EH (cell line): Measurements from ENCODE around the gene FAHD2B.
"Not testable (repeated sequence)": the region's sequence is repeated elsewhere in the genome, so short reads cannot be mapped to it uniquely, and the experiment has no call there.

Source experiments
- DNase-seq: peaks from one replicate; pipeline ENCODE4 v3.0.0-alpha.2; 2015; ENCODE audit warnings: low read depth

Gene FAHD2B

GRCh38 chr2:97094772-97095611 lies at the start of gene FAHD2B:
FAHD2B (minus strand) TSS chr2:97094882; CDS start chr2:97091706, 3,176 bp downstream.
- DNase-seq: peak; percentile 76

- not testable (repeated sequence) for DNase-seq
Observed at GRCh38 chr2:97144016-97144415, 49.3 kb upstream of the FAHD2B start.

- peak; percentile 0 for DNase-seq
Observed at GRCh38 chr2:97129090-97129489, 34.4 kb upstream of the FAHD2B start.

- DNase-seq: not testable (repeated sequence)
Observed at GRCh38 chr2:97113882-97114255, 19.2 kb upstream of the FAHD2B start.

- peak; percentile 85 for DNase-seq
Observed at GRCh38 chr2:97113050-97113881, 18.6 kb upstream of the FAHD2B start, which contains the start of gene ANKRD36. ANKRD36 (plus strand) TSS chr2:97113153; CDS start chr2:97113740, 587 bp downstream.

- peak; percentile 52 for DNase-seq
Observed at GRCh38 chr2:97112320-97113049, 17.8 kb upstream of the FAHD2B start.

- DNase-seq: not testable (repeated sequence)
Observed at GRCh38 chr2:97111246-97111645, 16.6 kb upstream of the FAHD2B start.

- not testable (repeated sequence) for DNase-seq
Observed at GRCh38 chr2:97106878-97107277, 12.2 kb upstream of the FAHD2B start.

- not testable (repeated sequence) for DNase-seq
Observed at GRCh38 chr2:97098786-97099372, 4.2 kb upstream of the FAHD2B start.

- DNase-seq: no peak
Observed at GRCh38 chr2:97095661-97096060, 979 bp upstream of the FAHD2B start.

- DNase-seq: not testable (repeated sequence)
Observed at GRCh38 chr2:97093983-97094771, 505 bp downstream of the FAHD2B start.

- DNase-seq: not testable (repeated sequence)
Observed at GRCh38 chr2:97092946-97093345, 1.7 kb downstream of the FAHD2B start.

GRCh38 chr2:97088706-97089105 lies 6.0 kb downstream of the FAHD2B start:
- DNase-seq: not testable (repeated sequence)

- not testable (repeated sequence) for DNase-seq
Observed at GRCh38 chr2:97085093-97085492, 9.6 kb downstream of the FAHD2B start.

GRCh38 chr2:97083516-97083915 lies 11.2 kb downstream of the FAHD2B start:
- not testable (repeated sequence) for DNase-seq

GRCh38 chr2:97082206-97082605 lies 12.5 kb downstream of the FAHD2B start:
- DNase-seq: not testable (repeated sequence)

- DNase-seq: not testable (repeated sequence)
Observed at GRCh38 chr2:97080855-97081254, 13.8 kb downstream of the FAHD2B start.

- not testable (repeated sequence) for DNase-seq
Observed at GRCh38 chr2:97077213-97077612, 17.5 kb downstream of the FAHD2B start.

- DNase-seq: not testable (repeated sequence)
Observed at GRCh38 chr2:97070915-97071314, 23.8 kb downstream of the FAHD2B start.

- DNase-seq: not testable (repeated sequence)
Observed at GRCh38 chr2:97068722-97069121, 26.0 kb downstream of the FAHD2B start.

GRCh38 chr2:97068074-97068473 lies 26.6 kb downstream of the FAHD2B start:
- no peak for DNase-seq
